ENCODE results near the gene EPC1.
"Not testable (repeated sequence)": the region's sequence is repeated elsewhere in the genome, so short reads cannot be mapped to it uniquely, and the experiment has no call there.

The EPC1 gene

DNA sequence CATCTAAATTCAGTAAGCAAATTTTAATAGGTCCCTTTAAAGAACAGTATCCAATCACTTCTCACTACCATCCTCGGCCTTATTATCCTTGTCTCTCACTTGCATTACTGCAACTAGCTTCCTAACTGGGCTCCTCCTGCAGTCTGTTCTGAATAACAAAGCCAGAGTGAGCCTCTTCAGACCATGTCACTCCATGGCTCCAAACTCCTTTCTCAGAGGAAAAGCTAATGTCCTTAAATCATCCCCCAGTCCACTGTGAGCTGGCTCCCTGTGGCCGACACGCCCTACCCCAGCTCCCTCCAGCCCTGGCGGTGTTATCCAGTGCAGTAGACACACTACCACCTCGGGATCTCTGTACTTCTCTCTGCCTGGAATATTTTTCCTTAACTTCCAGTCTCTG, 80.0 kb downstream of the EPC1 start:
- TF ChIP-seq TAF1 (IDR thresholded peaks at IDR 0.05; ENCODE audit: borderline replicate concordance, low read depth, low read length) (no peak), POLR2A (IDR thresholded peaks at IDR 0.05; ENCODE audit: low read depth, low read length) (no peak; the same call in 1 of the 2 replicates), POLR2AphosphoS5 (IDR thresholded peaks at IDR 0.05; ENCODE audit: low read depth, low read length) (no peak)
- FAIRE-seq (no peak), DNase-seq (ENCODE audit: insufficient read length) (no peak)

DNA sequence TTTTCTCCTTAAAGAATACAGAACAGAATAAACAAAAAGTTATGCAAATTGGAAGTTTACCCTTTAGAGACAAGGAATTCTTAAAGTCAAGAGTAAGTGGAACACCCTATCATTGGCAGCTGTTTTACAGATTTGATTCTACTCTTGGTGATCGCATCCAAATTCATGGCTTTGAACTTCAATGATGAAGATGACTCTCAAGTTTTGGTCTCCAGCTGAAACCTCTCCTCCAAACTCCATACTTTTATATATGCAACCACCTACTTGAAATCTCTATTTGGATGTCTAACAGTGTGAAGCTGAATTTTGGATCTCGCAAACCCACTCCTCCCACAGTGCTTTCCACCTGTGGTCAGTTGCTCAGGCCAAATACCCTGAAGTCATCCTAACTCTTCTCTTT, 80.4 kb downstream of the EPC1 start:
- TF ChIP-seq POLR2AphosphoS5 (IDR thresholded peaks at IDR 0.05; ENCODE audit: low read depth, low read length) = no peak
- no peak for TF ChIP-seq POLR2A (IDR thresholded peaks at IDR 0.05; ENCODE audit: low read depth, low read length)
- TF ChIP-seq TAF1 (IDR thresholded peaks at IDR 0.05; ENCODE audit: borderline replicate concordance, low read depth, low read length) = no peak
- DNase-seq (ENCODE audit: insufficient read length) (no peak), FAIRE-seq (no peak)

DNA sequence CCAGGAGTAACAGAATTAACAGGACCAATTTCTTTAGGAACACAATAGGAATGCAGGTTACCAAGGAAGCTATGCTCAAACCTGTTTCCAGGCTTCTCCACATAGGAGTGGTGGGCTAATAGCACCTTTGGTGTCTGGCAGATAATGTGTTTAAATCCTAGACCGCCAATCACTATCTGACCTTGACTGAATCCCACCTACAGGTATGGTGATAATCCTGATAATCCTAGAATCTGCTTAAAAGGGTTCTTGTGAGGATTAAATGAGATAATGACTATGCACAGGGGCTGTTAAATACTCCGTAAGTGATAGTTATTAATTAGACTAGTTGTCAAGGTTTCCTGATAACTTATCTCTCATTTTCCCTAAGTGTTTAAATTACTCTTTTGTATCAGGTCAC, 81.2 kb downstream of the EPC1 start:
- FAIRE-seq (no peak), DNase-seq (ENCODE audit: insufficient read length) (no peak)
- TF ChIP-seq POLR2A (IDR thresholded peaks at IDR 0.05; ENCODE audit: low read depth, low read length) = no peak
- no peak for TF ChIP-seq TAF1 (IDR thresholded peaks at IDR 0.05; ENCODE audit: borderline replicate concordance, low read depth, low read length)
- TF ChIP-seq POLR2AphosphoS5 (IDR thresholded peaks at IDR 0.05; ENCODE audit: low read depth, low read length) = no peak

DNA sequence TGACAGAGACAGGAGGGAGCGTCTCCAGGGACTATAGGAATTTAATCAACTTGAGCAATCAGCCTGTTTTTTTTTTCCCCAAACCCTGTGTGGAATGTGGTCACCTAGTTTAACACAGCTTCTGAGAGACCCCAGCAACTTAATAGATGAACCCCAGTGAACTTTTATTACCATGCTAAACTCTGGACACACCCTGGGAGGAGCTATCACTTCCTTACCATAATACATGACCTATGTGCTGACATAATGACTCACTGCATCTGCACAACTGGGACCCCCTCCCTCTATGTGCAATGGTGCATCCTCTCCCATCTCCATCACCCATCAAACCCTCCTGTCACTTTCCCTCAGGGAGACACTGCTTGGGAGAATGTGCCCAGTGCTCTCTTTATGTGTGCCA, 83.7 kb downstream of the EPC1 start:
- no peak for FAIRE-seq
- TF ChIP-seq POLR2AphosphoS5 (IDR thresholded peaks at IDR 0.05; ENCODE audit: low read depth, low read length) (no peak), POLR2A (IDR thresholded peaks at IDR 0.05; ENCODE audit: low read depth, low read length) (no peak), TAF1 (IDR thresholded peaks at IDR 0.05; ENCODE audit: borderline replicate concordance, low read depth, low read length) (no peak)
- no peak for DNase-seq (ENCODE audit: insufficient read length)

DNA sequence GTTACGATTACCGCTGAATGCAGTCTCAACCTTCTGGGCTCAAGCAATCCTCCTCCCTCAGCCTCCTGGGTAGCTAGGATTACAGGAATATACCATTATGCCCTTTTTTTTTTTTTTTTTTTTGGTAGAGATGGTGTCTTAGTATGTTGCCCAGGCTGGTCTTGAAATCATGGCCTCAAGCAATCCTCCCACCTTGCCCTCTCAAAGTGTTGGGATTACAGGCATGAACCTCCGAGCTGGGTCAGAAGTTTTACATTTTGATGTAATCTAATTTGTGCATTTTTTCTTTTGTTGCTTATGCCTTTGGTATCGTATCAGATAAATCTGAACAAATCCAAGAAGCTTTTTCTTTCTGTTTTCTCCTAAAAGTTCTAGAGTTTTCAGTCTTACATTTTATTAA, 87.4 kb downstream of the EPC1 start:
- FAIRE-seq = no peak
- TF ChIP-seq TAF1 (IDR thresholded peaks at IDR 0.05; ENCODE audit: borderline replicate concordance, low read depth, low read length) (no peak), POLR2AphosphoS5 (IDR thresholded peaks at IDR 0.05; ENCODE audit: low read depth, low read length) (no peak), POLR2A (IDR thresholded peaks at IDR 0.05; ENCODE audit: low read depth, low read length) (no peak)
- no peak for DNase-seq (ENCODE audit: insufficient read length)

DNA sequence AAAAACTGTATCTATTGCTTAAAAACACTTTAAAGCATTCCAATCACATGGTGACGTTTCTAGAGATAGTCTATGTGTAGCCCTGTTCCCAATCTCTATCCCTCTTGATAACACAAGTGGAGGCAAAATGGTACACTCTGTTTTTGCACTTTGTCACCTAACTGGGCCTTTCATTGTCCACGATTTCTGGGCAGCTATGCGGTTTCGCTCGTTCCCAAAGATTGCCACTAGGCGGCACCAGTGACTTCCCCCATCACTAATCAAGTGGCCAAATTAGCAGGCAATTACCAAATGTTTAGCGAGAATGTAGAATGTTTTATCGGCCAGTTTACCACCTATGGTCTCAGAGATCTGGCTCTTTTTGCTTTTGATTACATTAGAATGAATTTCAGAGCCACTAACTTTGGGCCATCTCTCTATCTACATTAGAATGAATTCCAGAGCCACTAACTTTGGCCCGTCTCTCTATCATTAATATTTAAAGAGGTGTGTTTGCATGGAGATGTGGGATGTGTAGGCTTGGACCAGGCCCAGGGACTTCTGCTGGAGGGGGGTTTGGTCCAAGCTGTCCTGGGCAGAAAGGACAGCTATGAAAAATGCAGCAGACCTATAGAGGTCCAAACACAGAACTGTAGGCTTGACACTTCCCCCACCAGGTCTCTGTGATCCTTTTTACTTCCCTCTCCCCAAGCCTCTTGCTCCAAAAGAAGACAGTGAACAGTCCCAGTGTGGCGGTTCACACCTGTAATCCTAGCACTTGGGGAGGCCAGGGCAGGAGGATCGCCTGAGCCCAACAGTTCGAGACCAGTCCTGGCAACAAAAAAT, 90.1 kb downstream of the EPC1 start:
- TF ChIP-seq POLR2AphosphoS5 (IDR thresholded peaks at IDR 0.05; ENCODE audit: low read depth, low read length) = no peak
- TF ChIP-seq POLR2A (IDR thresholded peaks at IDR 0.05; ENCODE audit: low read depth, low read length) = no peak
- TF ChIP-seq TAF1 (IDR thresholded peaks at IDR 0.05; ENCODE audit: borderline replicate concordance, low read depth, low read length) = no peak
- peak; percentile 38 for DNase-seq (ENCODE audit: insufficient read length)
- FAIRE-seq = peak; percentile 81

DNA sequence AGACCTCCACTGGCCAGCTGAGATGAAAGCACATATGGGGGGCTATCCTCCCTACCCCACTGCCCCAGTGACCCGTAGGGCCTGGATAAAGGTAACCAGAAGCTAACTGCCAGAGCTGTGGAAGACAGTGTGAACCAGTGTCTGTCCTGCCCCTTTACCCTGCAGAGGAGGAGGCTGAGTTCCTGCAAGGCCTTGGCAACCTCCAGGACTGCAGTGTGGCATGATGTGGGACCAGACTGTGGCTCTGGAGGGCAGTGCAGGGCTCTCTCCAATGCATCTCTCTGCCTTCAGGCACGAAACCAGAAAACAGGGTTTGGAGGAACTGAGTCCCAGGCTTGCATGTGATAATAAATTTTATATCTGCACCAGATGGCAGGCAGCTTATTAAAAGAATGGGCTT, 93.1 kb downstream of the EPC1 start:
- FAIRE-seq (no peak), DNase-seq (ENCODE audit: insufficient read length) (no peak)
- no peak for TF ChIP-seq TAF1 (IDR thresholded peaks at IDR 0.05; ENCODE audit: borderline replicate concordance, low read depth, low read length)
- TF ChIP-seq POLR2A (IDR thresholded peaks at IDR 0.05; ENCODE audit: low read depth, low read length) = no peak
- TF ChIP-seq POLR2AphosphoS5 (IDR thresholded peaks at IDR 0.05; ENCODE audit: low read depth, low read length) = no peak

DNA sequence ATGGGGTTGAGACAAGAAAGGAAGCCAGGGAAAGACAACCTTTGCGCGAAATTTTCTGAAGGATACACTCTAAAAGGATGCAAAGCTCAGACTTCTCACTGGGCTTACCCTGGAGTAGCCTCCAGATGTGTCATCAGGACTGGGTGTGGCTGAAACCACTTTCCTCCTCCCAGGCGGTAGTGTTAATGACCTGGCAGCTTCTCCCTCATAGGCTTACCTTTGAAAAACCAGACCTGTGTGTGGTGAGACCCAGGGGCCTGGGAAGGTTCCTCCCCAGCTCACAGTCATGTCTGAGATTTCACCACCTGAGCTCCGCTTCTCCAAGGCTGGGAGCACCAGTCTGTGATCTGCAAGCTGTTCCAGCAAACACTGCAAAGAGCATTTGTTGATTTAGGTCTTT, 93.7 kb downstream of the EPC1 start:
- no peak for DNase-seq (ENCODE audit: insufficient read length)
- TF ChIP-seq POLR2AphosphoS5 (IDR thresholded peaks at IDR 0.05; ENCODE audit: low read depth, low read length) (no peak), POLR2A (IDR thresholded peaks at IDR 0.05; ENCODE audit: low read depth, low read length) (no peak), TAF1 (IDR thresholded peaks at IDR 0.05; ENCODE audit: borderline replicate concordance, low read depth, low read length) (no peak)
- no peak for FAIRE-seq

DNA sequence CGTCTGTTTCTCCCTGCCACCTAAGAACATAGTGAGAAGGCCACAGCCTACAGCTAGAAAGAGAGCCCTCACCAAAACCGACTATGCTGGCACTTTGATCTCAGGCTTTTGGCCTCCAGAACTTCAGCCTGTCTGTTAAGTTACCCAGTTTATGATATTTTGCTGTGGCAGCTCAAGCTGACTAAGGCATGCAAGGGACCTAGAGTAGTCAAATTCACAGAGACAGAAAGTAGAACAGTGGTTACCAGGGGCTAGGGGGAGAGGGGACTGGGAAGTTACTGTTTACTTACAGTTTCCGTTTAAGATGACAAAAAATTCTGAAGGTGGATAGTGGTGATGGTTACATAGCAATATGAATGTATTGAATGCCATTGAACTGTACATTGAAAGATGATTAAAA, 96.5 kb downstream of the EPC1 start:
- peak; percentile 62 for FAIRE-seq
- DNase-seq (ENCODE audit: insufficient read length) = not testable (repeated sequence)

DNA sequence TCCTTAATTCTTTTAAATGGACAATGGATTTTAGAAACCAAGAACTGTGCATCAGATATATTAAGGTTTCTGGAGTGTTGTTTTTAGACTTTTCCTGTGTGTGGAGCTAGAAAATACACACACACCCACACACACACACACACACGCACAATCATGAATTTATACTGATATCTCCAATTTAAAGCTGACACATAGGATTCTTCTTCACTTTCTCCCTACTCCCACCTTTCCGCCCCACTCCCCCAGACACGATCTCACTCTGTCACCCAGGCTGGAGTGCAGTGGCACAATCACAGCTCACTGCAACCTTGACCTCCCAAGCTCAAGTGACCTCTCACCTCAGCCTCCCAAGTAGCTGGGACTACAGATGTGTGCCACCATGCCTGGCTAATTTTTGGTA, 100.3 kb downstream of the EPC1 start:
- DNase-seq (ENCODE audit: insufficient read length) = no peak
- no peak for TF ChIP-seq POLR2AphosphoS5 (IDR thresholded peaks at IDR 0.05; ENCODE audit: low read depth, low read length)
- TF ChIP-seq POLR2A (IDR thresholded peaks at IDR 0.05; ENCODE audit: low read depth, low read length) = no peak
- TF ChIP-seq TAF1 (IDR thresholded peaks at IDR 0.05; ENCODE audit: borderline replicate concordance, low read depth, low read length) = no peak
- FAIRE-seq = no peak

DNA sequence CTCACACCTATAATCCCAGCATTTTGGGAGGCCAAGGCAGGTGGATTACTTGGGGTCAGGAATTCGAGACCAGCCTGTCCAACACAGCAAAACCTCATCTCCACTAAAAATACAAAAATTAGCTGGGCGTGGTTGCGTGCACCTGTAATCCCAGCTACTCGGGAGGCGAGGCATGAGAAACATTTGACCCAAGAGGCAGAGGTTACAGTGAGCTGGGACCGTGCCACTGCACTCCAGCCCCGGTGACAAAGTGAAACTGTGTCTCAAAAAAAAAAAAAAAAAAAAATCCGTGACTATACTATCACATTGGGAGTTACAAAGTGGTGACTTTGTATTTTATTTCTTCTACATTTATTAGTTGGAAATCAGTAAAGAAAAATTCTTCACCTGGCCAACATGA, 101.2 kb downstream of the EPC1 start:
- TF ChIP-seq POLR2A (IDR thresholded peaks at IDR 0.05; ENCODE audit: low read depth, low read length) (no peak), POLR2AphosphoS5 (IDR thresholded peaks at IDR 0.05; ENCODE audit: low read depth, low read length) (no peak), TAF1 (IDR thresholded peaks at IDR 0.05; ENCODE audit: borderline replicate concordance, low read depth, low read length) (no peak)
- no peak for FAIRE-seq

DNA sequence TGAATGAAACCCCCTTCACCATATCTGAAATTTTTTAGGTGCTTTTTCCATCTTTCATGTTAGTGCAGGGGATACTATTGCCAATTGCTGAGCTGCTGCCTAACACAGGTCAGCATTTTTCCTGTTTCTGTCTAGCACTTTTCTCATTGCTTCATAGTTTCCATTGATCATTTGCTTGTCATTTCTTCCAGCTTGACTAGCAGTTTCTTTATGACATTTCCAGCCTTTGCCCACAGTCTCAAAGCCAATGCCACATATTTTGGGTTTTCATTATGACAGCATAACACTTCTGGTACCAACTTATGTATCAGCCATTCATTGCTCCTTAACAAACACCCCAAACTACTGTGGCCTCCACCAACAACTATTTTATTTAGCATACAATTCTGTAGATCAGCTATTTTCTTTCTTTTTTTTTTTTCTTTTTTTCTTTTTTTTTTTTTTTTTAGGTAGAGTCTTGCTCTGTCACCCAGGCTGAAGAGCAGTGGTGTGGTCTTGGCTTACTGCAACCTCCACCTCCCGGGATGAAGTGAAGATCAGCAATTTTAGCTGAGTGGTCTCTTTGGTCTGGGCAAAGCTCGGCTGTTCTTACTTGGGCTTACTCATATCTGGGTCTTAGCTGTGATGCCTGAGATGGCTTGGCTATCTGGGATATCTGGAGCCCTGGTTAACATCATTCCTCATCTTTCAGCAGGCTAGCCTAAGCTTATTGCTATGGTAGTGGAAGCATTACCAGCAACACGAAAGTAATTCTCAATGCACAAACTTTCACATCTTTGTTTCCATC, 102.3 kb downstream of the EPC1 start:
- DNase-seq (ENCODE audit: insufficient read length) = no peak
- FAIRE-seq = no peak
- TF ChIP-seq POLR2AphosphoS5 (IDR thresholded peaks at IDR 0.05; ENCODE audit: low read depth, low read length) (no peak), TAF1 (IDR thresholded peaks at IDR 0.05; ENCODE audit: borderline replicate concordance, low read depth, low read length) (no peak), POLR2A (IDR thresholded peaks at IDR 0.05; ENCODE audit: low read depth, low read length) (no peak)

More for the DNA sequence above, 101.2 kb downstream of the EPC1 start:
- no peak for DNase-seq (ENCODE audit: insufficient read length)

All from GM12892 (cell line).